Right kidney (tissue), 1 donor: ENCODE measurements around the gene SPTBN1.

ENCODE experiments used
- DNase-seq: peaks from one replicate; pipeline ENCODE4 v3.0.0-alpha.2; 2016

SPTBN1 gene

DNA sequence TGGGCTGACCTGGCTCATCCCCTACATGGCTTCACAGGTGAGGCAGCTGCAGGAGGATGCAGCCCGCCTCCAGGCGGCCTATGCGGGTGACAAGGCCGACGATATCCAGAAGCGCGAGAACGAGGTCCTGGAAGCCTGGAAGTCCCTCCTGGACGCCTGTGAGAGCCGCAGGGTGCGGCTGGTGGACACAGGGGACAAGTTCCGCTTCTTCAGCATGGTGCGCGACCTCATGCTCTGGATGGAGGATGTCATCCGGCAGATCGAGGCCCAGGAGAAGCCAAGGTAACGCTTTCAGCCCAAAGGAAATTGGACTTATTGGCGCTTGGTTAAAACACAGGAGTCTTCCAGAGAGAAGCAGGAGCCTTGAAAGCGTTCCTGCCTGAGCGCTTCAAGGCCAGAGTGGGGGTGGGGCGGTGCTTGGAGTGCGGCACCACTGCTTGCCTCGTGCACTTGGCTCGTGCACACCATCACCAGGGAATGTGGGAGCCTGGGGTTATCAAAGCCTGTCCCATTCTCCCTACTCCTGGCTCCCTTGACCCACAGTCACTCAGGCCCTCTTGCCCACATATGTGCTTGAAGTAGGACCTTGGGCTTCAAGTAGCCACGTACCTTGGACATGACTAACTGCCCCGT is 197.6 kb downstream of the SPTBN1 start:
- no peak for DNase-seq

DNA sequence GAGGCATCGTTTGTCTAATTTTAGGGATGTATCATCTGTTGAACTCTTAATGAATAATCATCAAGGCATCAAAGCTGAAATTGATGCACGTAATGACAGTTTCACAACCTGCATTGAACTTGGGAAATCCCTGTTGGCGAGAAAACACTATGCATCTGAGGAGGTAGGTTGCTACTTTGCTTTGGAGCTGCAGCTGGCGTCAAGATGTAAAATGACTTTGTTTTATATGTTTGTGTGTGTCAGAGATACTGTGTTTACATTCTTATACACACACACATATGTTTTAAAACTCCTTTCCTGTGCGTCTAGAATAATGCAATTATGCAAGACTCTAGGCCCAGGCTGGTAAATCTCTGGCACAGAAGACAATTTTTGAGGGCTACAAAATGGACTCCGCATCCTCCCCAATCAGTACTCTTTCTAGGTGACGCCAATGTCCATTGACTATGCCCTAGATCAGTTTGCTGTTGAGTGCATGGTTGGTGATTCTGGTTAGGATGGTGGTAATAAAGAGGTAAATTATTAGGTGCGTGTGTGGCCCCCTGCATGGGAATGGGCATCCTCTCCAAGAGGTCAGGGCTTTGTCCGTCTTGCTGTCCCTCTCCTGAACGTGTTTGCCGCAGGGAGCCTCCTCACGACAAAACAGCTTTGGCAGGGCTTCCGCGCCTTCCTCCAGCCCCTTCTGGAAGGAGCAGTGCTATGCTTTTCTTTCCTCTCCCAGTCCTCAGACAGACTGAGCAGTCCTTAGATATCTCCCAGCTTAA is 199.1 kb downstream of the SPTBN1 start:
- DNase-seq = no peak

DNA sequence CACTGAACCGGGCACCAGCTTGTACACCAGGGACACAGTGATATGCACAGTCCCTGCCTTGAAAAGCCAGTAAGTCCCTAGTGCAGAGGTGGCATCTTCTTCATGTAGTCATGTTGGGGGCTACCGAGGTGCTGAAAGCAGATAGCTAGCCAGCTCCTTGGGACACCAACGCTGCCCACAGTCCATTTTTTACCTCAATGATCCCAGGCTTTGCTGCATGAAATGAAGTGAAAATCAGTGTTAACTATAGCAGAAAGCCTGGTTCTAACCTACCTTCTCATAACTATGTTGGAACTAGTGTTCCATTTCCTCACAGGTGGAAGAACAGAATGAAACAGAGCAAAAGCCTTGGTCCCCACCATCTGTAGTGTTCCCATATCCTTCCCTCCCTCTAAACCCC is 200.7 kb downstream of the SPTBN1 start:
- DNase-seq = no peak

DNA sequence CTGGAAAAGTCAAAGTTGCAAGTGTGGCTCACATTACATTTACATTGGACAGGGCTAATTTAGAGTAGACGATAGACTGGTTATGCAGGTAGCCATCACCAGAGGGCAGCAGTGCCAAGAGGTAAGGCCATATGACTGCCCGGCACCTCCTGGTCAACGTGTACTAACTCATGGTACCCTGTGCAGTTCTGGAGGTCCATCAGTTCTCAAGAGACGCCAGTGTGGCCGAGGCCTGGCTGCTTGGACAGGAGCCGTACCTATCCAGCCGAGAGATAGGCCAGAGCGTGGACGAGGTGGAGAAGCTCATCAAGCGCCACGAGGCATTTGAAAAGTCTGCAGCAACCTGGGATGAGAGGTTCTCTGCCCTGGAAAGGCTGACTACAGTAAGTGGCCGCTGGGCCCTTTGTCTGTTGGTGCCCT is 201.5 kb downstream of the SPTBN1 start:
- no peak for DNase-seq

DNA sequence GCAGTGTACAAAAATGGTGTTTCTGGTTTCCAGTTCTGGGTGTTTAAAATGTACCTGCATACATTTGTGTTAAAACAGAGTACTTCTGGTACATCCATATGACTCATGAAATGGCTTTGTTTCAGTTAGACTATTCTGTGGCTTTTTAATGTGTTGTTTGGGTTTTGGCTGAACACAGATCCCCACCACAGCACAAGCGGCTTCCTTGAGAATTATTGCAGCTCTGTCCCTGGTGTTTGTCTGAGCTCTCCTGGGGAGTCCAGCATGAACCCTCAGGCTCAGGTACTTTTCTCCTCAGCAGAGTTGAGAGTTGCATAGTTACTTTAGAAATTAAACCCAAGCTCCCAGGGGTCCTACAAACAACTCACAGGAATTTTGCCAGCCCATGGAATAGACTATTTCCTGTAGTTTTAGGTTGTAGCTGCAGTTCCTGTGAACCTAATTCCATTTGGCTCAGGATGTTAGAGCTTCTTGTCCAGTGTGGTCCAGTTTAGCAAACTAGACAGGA is 202.5 kb downstream of the SPTBN1 start:
- DNase-seq = no peak

DNA sequence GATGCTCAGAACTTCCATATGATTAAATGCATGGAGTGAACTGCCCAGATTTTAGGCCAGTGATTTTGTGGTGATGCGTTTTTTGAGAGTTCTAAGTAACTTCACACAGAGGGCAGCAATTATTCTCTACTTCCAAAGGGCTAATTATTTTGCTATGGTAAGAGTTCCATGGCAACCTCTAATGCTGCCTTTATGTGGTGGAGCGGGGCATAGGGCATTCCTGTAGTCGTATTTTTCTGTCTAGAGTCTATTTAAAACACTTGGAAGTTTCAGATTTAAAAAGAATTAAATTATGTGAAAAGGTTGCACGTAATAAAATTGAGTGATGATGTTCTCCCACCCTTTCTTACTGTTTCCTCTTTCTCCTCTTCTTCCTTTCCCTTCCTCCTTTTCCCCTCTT is 203.4 kb downstream of the SPTBN1 start:
- no peak for DNase-seq

DNA sequence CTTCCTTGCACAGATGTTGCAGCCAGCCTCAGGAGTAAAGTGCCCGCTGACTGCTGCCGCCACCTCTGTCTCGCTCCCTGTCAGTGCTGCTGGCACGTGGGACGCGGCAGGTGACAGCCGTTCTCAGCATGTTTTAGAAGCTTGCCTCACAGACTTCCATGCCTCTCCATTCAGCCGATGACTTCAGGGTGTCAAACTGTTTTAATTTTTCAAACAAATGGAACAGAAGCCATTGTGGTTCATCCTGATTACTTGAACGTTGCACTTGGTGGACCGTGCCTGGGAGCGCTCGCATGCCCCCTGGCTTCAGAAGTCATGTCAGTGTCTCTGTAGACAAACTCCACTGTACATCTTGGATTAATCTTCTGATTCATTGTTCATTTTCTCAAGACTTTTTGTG is 204.6 kb downstream of the SPTBN1 start:
- DNase-seq = no peak

DNA sequence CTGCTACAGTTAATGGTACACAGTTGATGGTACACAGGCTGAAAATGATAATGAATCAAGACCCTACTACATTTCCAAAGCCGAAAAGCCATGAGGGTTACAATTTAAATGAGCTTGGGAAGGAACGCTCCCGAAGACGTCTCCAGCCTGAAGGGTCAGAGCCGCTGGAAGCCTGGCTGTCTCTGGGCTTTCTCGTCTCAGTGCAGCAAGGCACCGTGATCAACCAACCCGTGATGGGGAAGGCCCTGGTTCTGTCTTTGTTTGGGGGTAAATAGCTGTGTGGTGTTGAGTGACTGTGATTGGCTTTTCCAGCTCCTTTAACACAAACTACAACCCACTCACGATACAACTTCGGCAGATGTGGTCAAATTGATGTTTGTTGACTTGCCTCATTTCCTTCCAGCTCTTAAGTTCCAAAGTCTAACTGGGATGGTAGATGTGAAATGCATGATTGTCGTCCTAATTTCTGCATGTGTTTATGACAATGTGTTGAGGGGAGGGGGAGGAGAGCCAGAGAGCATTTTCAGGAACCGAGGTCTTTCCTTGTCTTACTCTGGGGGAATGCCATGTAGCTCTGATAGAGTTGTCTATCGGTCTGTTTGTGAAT is 207.4 kb downstream of the SPTBN1 start:
- no peak for DNase-seq

DNA sequence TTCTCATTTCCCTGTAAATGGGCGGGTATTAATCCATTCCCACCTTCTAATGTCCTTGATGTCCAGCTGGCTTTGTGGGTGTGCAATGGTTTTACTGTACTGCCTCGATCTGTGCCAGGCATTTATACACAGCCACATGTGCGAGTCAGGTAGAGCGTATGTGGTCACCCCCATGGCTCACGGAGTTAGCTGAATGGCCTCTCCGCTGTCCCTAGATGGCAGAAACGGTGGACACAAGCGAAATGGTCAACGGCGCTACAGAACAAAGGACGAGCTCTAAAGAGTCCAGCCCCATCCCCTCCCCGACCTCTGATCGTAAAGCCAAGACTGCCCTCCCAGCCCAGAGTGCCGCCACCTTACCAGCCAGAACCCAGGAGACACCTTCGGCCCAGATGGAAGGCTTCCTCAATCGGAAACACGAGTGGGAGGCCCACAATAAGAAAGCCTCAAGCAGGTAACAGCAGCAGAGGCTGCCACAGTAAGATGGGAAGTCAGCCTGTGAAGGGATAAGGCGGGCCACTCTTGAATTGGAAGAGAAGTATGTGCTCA is 208.2 kb downstream of the SPTBN1 start:
- no peak for DNase-seq

DNA sequence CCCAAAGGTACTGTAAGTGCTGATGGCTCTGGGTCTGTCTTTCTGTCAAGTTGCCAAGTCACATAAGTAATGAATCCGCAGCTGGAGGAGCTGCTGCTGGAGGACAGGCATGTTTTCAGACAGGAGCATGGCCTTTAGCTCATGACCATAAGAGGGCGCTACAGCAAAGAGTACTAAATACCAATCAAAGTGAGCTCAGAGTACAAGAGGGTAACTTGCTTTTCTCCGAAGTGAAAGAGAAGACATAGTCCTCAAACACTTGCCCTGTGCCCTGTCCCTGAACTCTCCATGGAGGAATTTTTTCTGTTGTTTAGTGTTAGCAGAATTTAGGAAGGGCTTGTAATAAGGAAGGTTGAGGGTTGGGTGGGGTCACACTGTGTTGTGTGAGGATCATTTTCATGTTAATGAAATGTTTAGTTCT is 209.3 kb downstream of the SPTBN1 start:
- DNase-seq = no peak

DNA sequence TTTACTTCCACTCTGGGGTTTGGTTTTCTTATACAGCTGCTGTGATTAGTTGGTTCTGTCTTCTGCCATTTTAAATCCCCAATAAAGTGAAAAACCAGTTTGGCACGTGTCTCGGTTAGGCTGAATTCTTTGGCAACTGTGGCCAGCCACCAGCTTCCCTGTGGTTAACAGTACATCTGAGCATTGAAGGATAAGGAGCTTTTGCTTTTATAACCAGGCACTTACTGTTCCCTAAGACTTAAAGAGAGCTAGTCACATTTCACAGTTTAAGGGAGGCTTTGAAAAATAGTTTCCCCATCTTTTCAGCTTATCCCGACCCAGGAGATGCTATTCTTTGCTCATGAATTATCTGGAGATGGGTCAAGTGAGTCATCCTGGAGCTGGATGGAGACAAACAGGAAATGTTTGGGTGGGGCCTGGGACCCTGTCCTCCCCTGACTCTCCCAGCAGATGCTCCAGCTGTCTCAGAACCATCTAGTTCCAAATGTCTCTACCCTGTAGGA is 210.1 kb downstream of the SPTBN1 start:
- DNase-seq = no peak

DNA sequence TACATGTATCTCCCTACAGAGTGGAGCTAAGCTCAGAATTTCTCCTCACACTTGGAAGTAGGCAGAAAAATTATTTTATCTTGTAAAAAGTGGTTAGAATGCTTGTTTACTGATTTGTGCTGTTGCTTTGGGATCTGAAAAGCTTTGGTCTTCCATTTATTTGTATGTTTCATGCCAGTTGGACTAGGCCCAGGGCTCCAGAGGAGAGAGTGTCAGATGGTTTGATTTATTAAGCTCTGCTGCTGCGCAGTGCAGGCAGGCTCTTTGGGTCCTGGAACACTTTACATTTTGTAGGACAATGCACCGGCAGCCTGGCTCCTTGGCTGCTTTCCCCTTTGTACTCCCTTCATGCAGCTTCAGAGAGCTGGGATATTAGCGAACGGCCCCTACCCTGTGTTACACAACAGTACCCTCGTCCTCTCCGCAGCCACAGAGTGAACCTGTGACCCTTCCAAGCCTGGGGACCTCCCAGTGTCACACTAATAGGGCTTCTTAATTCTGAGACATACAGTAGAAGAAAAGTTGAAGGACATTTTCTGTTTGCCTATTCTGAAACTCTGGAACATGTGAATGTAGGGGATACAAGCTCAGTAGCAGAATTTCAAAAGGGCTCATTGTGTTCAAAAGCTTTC is 210.6 kb downstream of the SPTBN1 start:
- no peak for DNase-seq

DNA sequence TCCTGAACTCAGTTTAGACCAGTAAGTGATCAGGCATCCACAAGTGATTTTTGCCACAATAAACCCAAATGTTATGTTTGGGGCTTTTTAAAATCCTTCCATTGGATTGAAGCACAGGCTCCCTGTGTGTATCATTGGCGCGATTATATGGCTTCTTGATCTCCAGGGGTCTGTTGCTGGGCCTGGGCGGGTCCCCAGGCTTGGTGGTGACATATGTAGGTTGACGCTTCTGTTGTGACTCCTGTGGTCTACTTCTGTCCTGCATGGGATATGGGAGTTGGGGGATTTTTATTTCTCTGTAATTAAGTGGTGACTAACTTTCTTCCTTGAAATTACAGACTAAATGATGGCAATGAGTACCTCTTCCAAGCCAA is 211.1 kb downstream of the SPTBN1 start:
- DNase-seq = no peak

DNA sequence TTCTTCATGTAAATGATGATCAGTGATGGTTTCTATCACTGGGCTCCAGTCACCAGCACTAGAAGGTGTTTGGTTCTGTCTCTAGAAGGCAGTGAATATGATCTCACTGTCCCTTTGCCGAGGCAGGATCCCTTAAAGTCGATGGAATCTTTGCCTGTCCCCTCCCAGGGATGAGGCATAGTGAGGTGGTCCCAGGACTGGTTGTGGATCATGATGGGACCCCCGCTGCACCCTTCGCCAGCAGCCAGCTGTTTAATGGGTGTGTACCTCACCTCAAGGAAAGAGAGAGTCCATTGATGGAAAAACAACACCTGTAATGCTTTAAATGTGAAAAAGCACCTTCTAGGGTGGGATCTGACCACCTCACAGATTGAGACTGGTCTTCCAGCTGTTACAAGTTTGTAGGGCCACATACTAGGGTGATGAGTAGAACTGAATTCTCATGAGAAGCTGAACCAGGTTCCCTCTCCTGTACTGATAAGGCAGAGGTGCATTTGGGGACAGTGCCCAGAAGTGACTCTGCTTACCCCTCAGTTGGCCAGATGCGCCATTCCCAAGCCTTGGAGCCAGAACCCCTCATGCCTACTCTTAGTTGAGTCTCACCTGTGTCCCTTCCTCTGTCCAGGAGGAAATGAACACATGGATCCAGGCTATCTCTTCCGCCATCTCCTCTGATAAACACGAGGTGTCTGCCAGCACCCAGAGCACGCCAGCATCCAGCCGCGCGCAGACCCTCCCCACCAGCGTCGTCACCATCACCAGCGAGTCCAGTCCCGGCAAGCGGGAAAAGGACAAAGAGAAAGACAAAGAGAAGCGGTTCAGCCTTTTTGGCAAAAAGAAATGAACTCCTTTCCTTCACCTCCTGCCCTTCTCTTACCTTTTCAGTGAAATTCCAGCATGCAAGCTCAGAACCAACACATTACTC is 211.9 kb downstream of the SPTBN1 start:
- DNase-seq = no peak

DNA sequence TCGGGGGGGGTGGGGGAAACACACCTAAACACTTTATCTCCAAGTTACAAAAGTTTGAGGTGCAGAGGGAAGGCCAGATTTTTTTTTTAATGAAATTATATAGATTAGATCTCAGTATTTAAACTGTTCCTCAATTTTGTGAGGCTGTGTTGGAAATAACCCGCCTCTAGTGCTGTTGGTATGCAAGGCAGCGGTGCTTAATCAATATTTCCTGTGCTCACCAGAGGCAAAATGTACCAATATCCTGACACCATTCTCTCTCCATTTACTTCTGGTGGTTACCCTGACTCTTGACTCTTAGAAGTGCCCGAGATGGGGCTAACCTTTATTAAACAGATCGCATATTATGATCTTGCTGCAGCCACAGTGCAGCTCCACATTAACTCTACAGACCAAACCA is 212.6 kb downstream of the SPTBN1 start:
- DNase-seq = no peak

DNA sequence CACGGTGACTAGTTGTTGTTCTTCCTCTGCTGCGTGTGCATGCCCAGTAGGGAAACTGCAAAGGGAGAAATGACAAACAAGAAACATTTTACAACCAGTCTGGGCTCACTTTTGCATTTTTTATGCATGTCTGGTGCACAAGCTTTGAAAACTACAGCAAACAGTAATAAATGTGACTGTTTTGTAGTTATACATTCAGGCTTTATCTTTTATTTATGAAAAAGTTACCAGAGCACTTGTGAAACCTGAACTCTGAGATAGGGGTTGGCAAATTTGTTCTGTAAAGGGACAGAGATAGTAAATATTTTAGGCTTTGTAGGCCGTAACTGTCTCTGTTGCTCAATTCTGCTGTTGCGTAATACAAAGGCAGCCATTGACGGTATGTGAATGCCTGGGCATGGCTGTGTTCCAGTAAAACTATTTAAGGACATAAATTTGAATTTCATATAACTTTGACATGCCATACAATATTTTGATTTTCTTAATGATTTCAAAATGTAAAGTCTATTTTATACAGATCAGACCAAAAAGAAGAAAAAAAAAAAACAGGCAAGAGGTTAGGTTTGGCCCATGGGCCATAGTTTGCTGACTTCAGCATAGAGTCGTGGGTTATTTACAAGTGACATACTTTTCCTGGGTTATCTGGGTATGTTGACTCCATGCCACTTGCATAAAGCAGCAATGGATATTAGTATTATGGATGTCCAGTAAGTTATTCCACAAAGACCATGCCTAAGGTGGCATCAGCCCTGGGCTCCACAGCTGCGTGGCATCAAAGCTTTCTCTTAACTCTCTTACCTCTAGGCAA is 213.8 kb downstream of the SPTBN1 start:
- no peak for DNase-seq

DNA sequence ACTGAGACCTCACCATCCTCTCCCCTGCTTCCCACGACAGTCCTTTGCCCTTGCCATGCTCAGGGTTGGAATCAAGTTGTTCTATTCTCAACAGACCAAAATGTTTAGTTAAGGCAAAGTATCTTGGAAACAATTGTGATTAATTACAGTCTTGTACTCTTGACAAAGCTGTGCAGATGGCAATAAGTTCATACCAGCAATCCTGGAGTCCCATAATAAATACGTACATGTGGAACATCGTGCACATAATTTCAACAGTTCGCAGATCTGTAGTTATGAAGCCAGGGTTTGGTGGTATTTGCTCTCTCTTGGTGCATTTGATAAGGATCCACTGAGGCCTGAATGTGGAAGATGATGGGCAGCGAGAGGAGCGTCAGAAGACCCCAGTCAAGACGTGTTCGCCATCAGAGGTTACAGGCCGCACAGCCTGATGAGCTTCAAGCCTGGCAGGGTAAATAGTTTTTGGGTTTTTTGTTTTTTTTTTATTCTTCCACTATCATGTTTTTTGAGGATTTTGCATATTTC is 214.4 kb downstream of the SPTBN1 start:
- DNase-seq = no peak

DNA sequence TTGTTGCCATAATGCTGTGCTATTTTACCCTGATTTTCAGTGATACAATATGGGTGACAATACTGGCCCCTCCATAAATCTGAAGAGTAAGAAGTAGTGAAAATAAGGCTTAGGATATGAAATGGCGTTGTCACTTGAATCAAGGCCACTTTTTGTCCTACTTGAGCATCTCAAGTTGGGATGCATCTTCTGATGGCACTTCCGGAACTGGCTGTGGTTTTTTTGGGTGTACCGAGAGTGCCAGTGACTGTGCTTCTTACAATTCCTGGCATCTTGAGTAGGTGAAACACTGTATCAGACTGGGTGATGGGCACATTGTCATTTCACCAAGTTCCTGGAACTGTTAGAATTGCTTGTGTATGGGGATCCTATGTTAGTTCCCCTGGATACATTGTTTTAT is 214.9 kb downstream of the SPTBN1 start:
- DNase-seq = no peak

DNA sequence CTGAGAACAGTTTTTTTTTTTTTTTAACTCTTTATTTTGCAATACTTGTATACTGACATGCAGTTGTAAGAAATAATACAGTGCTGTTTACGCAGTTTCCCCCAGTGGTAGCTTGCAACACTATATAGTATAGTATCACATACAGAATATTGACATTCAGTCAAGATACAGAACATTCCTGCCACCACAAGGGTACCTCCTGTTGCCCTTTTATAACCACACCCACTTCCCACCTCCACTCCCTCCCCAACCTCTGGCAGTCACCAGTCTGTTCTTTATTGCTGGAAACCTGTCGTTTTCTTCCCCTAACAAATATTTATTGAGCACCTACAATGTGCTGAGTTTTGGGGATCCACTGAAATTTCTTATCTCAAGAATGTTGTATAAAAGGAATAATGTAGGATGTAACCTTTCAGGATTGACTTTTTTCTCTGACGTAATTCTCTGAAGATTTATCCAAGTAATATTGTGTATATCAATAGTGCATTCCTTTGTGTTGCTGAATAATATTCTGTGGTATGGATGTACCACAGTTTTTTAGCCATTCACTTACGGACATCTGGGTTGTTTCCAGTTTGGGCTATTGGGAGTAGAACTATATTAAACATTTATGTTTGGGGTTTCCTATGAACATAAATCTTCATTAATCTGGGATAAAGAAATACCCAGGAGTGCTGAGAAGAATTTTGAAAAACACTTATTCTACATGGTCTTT is 215.9 kb downstream of the SPTBN1 start:
- DNase-seq = no peak
